LNCaP clone FGC (cell line): Measurements from ENCODE around the gene BRD1.

Experiments
- DNase-seq: peaks from one replicate; pipeline ENCODE4 v3.0.0-alpha.2; 2011; ENCODE audit warnings: low read depth
- H3K4me3 ChIP-seq: 2 replicates; pipeline ENCODE4 v1.5.1; 2011; ENCODE audit warnings: mild to moderate bottlenecking, low read depth, low read length, control low read depth
- CTCF ChIP-seq: IDR thresholded peaks from 2 replicates; pipeline ENCODE4 v1.5.1; 2012; ENCODE audit warnings: mild to moderate bottlenecking; ENCODE audit not compliant: control insufficient read depth, insufficient read depth; ENCODE audit errors: extremely low read depth

The BRD1 gene

GRCh38 chr22:49775191-49775866 lies 52.3 kb downstream of the BRD1 start:
- no peak overlapping the region for H3K4me3 ChIP-seq
- TF ChIP-seq CTCF, result no peak
- DNase-seq, result no peak

DNA sequence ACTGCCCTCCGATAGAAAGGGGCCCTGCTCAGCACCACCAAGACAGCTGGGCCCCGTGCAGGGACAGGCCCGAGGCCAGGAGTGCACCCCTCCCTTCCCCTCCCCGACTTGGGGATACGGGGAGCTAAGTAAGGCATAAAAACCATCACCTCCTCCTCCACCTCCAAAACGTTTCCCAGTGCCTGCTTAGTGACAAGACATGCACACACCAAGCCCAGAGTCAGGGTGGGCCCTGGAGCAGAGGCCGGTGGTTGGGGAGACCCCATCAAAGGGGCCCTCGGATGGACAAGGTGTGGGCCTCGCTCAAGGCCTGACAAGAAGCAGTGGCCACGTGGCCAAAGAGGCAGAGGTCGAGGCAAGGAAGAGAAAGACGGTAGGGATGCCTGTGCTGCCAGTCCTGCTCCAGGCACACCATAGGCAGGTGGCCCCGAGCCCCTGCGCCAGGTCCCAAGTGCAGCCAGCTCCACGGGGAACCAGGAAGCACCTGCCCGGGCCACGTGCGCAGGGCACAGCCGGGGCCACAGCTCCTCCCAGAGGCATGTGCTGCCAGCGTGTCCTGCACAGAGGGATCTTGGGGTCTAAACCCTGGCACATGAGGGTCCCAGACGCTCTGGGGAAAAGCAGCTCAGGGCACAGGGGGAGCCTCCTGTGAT lies 53.0 kb downstream of the BRD1 start:
- no peak for DNase-seq
- no peak for TF ChIP-seq CTCF
- no peak overlapping the region for H3K4me3 ChIP-seq

- no peak for TF ChIP-seq CTCF
- no peak overlapping the region for H3K4me3 ChIP-seq
- DNase-seq, result no peak
Observed at GRCh38 chr22:49774046-49774445, 53.6 kb downstream of the BRD1 start.

GRCh38 chr22:49773531-49773930 lies 54.1 kb downstream of the BRD1 start:
- DNase-seq, result no peak
- no peak for TF ChIP-seq CTCF
- H3K4me3 ChIP-seq, result no peak overlapping the region

DNA sequence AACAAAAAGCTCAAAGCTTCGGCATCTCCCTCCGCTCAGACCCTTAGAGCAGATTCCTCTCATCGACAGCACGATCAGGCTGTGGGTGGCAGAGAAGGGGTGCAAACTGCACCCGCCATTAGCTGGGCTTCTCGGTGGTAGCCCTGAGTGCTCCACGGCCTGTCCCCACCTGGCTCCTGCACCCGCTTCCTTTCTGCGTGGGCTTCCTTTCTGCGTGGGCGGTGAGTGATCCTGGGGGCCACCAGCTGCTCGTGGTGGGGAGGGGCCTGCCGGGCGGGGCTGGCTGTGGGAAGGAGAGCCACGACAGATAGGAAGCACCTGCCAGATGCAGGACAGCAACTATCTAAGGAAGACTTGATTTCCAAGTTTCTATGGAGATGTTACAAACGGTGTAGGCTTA lies 55.0 kb downstream of the BRD1 start:
- no peak for DNase-seq
- H3K4me3 ChIP-seq, result no peak overlapping the region
- no peak for TF ChIP-seq CTCF

DNA sequence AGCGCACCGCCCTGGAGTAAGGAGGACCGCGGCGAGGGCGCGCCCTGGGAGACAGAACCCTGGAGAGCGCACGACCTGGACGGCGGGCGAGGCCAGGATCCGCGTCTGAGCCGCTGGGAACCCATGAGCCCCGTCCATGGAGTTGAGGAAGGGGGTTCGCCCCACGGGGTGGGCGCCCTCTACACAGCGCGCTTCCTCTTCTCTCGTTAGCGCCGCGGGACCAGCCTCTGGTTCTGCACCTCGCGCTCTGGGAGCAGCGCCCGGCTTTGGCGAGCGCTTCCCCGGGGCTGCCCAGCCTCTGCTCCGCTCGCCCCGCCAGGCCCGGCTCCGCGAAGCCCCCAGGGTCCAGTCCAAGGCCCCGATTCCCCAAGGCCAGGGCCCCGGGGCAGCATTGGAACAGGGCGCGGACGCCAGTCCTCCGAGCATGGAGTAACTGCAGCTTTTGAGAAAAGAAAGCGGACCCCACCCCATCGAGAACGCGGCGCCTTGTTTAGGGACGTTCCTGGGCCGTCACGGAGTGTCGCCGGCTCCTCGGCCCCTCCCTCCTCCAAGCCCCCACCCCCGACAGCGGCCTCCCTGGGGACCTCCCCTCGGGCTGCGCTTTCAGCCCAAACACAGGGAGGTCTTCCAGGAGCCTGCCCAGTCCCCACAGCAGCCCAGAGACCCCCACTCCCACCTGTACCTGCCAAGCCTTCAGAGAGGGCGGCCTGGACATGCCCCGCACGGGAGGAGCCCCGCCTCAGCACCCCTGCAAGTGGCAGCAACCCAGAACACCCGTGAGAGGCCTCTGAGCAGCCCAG lies 56.2 kb downstream of the BRD1 start:
- TF ChIP-seq CTCF, result no peak
- H3K4me3 ChIP-seq, result no peak overlapping the region
- no peak for DNase-seq
